ENCODE measurements around the gene JPT2.

JPT2 gene

GRCh38 chr16:1677942-1678499, at the start of gene JPT2:
Gene JPT2, plus strand, starts transcription at chr16:1678279. Its CDS starts 34 bp downstream, at chr16:1678313.
- peak; percentile 97 for DNase-seq

GRCh38 chr16:1630450-1631213, 47.4 kb upstream of the JPT2 start:
- DNase-seq: no peak

- DNase-seq: no peak
Measured at GRCh38 chr16:1631230-1631629, 46.8 kb upstream of the JPT2 start.

GRCh38 chr16:1631931-1632637, 46.0 kb upstream of the JPT2 start:
- no peak for DNase-seq

GRCh38 chr16:1632638-1632970, 45.5 kb upstream of the JPT2 start:
- no peak for DNase-seq

- DNase-seq: no peak
Measured at GRCh38 chr16:1633310-1633709, 44.8 kb upstream of the JPT2 start.

- DNase-seq: no peak
Measured at GRCh38 chr16:1634541-1634940, 43.5 kb upstream of the JPT2 start.

- DNase-seq: no peak
Measured at GRCh38 chr16:1635070-1635469, 43.0 kb upstream of the JPT2 start.

- DNase-seq: no peak
Measured at GRCh38 chr16:1637526-1637925, 40.6 kb upstream of the JPT2 start.

- DNase-seq: no peak
Measured at GRCh38 chr16:1638757-1639156, 39.3 kb upstream of the JPT2 start.

- no peak for DNase-seq
Measured at GRCh38 chr16:1639282-1639681, 38.8 kb upstream of the JPT2 start.

- DNase-seq: no peak
Measured at GRCh38 chr16:1639860-1640259, 38.2 kb upstream of the JPT2 start.

GRCh38 chr16:1640261-1640941, 37.7 kb upstream of the JPT2 start:
- no peak for DNase-seq

- DNase-seq: no peak
Measured at GRCh38 chr16:1641261-1641660, 36.8 kb upstream of the JPT2 start.

GRCh38 chr16:1642148-1642547, 35.9 kb upstream of the JPT2 start:
- no peak for DNase-seq

- no peak for DNase-seq
Measured at GRCh38 chr16:1642753-1643152, 35.3 kb upstream of the JPT2 start.

GRCh38 chr16:1643521-1643920, 34.6 kb upstream of the JPT2 start:
- DNase-seq: no peak

GRCh38 chr16:1645914-1646525, 32.1 kb upstream of the JPT2 start:
- DNase-seq: no peak

GRCh38 chr16:1647856-1648255, 30.2 kb upstream of the JPT2 start:
- DNase-seq: no peak

GRCh38 chr16:1650131-1650530, 27.9 kb upstream of the JPT2 start:
- no peak for DNase-seq

GRCh38 chr16:1651094-1651973, 26.7 kb upstream of the JPT2 start:
- DNase-seq: no peak

- no peak for DNase-seq
Measured at GRCh38 chr16:1651974-1652312, 26.1 kb upstream of the JPT2 start.

All from NCI-H1436 (cell line).